NB4 (cell line): ENCODE data around the gene TRIO.

Source experiments
- CTCF ChIP-seq: IDR thresholded peaks from one replicate; pipeline ENCODE4 v1.5.1; 2012; ENCODE audit warnings: low read depth, low read length
- MAX ChIP-seq: IDR thresholded peaks from 2 replicates; pipeline ENCODE4 v1.6.1; 2011; ENCODE audit warnings: low read depth, low read length
- MYC ChIP-seq: IDR thresholded peaks from 2 replicates; pipeline ENCODE4 v1.6.1; 2011; ENCODE audit warnings: low read depth, low read length
- POLR2A ChIP-seq: IDR thresholded peaks from 2 replicates; pipeline ENCODE4 v1.6.1; 2011; ENCODE audit warnings: mild to moderate bottlenecking; ENCODE audit not compliant: insufficient read length; ENCODE audit errors: extremely low read depth

- TF ChIP-seq CTCF (no peak), MYC (no peak), POLR2A (no peak), MAX (no peak)
Observed at GRCh38 chr5:14260637-14261036, 117.5 kb downstream of the TRIO start.
